Measurements from ENCODE around the gene GLRX.

- TF ChIP-seq CTCF (IDR thresholded peaks at IDR 0.05) (no peak), POLR2AphosphoS5 (IDR thresholded peaks at IDR 0.05) (no peak)
Observed at GRCh38 chr5:95782181-95782580, 40.3 kb downstream of the GLRX start.

Measured in gastroesophageal sphincter (tissue), 3 donors.